NCI-H128 (cell line): ENCODE data around the gene BTBD10.
A peak's percentile ranks its signal among the peaks of the same experiment; 100 is the strongest.

Experiments used
- DNase-seq: peaks from one replicate; lab custom pipeline; 2025; ENCODE audit not compliant: unreplicated experiment; lab: John Stamatoyannopoulos, UW

Gene BTBD10

GRCh38 chr11:13462901-13463778 is at the start of gene BTBD10:
TSS of gene BTBD10 (minus strand) at chr11:13463222. CDS start at chr11:13445124, 18,098 bp downstream.
- DNase-seq: peak; percentile 90

GRCh38 chr11:13503393-13503792 is 40.4 kb upstream of the BTBD10 start:
- no peak for DNase-seq

GRCh38 chr11:13502492-13502891 is 39.5 kb upstream of the BTBD10 start:
- no peak for DNase-seq

- DNase-seq: no peak
Observed at GRCh38 chr11:13495929-13496328, 32.9 kb upstream of the BTBD10 start, which contains the start of gene PTH. TSS of gene PTH (minus strand) at chr11:13495997. CDS start at chr11:13492855, 3,142 bp downstream.

- no peak for DNase-seq
Observed at GRCh38 chr11:13494051-13494450, 31.0 kb upstream of the BTBD10 start.

- no peak for DNase-seq
Observed at GRCh38 chr11:13487661-13488030, 24.6 kb upstream of the BTBD10 start.

GRCh38 chr11:13486926-13487660 is 24.1 kb upstream of the BTBD10 start:
- no peak for DNase-seq

- DNase-seq: no peak
Observed at GRCh38 chr11:13480198-13480597, 17.2 kb upstream of the BTBD10 start.

- no peak for DNase-seq
Observed at GRCh38 chr11:13479688-13480087, 16.7 kb upstream of the BTBD10 start.

- DNase-seq: no peak
Observed at GRCh38 chr11:13475091-13475490, 12.1 kb upstream of the BTBD10 start.

- DNase-seq: no peak
Observed at GRCh38 chr11:13473013-13473722, 10.1 kb upstream of the BTBD10 start.

GRCh38 chr11:13468750-13469149 is 5.7 kb upstream of the BTBD10 start:
- DNase-seq: no peak

- DNase-seq: no peak
Observed at GRCh38 chr11:13465909-13466371, 2.9 kb upstream of the BTBD10 start.

- DNase-seq: no peak
Observed at GRCh38 chr11:13463779-13464290, 813 bp upstream of the BTBD10 start.

GRCh38 chr11:13462311-13462900 is 616 bp downstream of the BTBD10 start:
- DNase-seq: no peak

- no peak for DNase-seq
Observed at GRCh38 chr11:13461291-13461690, 1.7 kb downstream of the BTBD10 start.

GRCh38 chr11:13450832-13451397 is 12.1 kb downstream of the BTBD10 start:
- DNase-seq: no peak

GRCh38 chr11:13449522-13449921 is 13.5 kb downstream of the BTBD10 start:
- no peak for DNase-seq

GRCh38 chr11:13448876-13449275 is 14.1 kb downstream of the BTBD10 start:
- no peak for DNase-seq

GRCh38 chr11:13446444-13446843 is 16.6 kb downstream of the BTBD10 start:
- DNase-seq: no peak
